MM.1S (cell line): ENCODE results near the gene CDC42BPA.

ENCODE experiments used
- CTCF ChIP-seq: fragments of 300-600 bp; sonication (generic); IDR thresholded peaks from 2 replicates; pipeline ENCODE4 v1.5.1; 2016; ENCODE audit warnings: antibody characterized with exemption, low read length, mixed read lengths
- EZH2 ChIP-seq: fragments of 300-600 bp; sonication (generic); optimal IDR thresholded peaks from 2 replicates; pipeline ENCODE3; 2017; ENCODE audit warnings: low read depth, mild to moderate bottlenecking, antibody characterized with exemption, low read length, mixed read lengths

- no peak for TF ChIP-seq CTCF
- TF ChIP-seq EZH2 = no peak
Observed at GRCh38 chr1:227280836-227281235, 37.5 kb downstream of the CDC42BPA start.
